GM19328 (cell line): ENCODE data around the gene GCNT2.
"Not testable (repeated sequence)": the region's sequence is repeated elsewhere in the genome, so short reads cannot be mapped to it uniquely, and the experiment has no call there.

Experiments used
- ATAC-seq: cut with Tn5 transposase; IDR thresholded peaks from one replicate; pipeline ENCODE4 v1.9.1; 2021; ENCODE audit warnings: mild to moderate bottlenecking, moderate library complexity; ENCODE audit not compliant: unreplicated experiment

The GCNT2 gene

GRCh38 chr6:10521104-10521808 lies at the start of gene GCNT2:
Gene GCNT2 (plus strand): TSS chr6:10521351. CDS start chr6:10528912, 7,561 bp downstream.
- ATAC-seq, result no peak

GRCh38 chr6:10472634-10473033 lies 48.5 kb upstream of the GCNT2 start:
- ATAC-seq, result no peak

DNA sequence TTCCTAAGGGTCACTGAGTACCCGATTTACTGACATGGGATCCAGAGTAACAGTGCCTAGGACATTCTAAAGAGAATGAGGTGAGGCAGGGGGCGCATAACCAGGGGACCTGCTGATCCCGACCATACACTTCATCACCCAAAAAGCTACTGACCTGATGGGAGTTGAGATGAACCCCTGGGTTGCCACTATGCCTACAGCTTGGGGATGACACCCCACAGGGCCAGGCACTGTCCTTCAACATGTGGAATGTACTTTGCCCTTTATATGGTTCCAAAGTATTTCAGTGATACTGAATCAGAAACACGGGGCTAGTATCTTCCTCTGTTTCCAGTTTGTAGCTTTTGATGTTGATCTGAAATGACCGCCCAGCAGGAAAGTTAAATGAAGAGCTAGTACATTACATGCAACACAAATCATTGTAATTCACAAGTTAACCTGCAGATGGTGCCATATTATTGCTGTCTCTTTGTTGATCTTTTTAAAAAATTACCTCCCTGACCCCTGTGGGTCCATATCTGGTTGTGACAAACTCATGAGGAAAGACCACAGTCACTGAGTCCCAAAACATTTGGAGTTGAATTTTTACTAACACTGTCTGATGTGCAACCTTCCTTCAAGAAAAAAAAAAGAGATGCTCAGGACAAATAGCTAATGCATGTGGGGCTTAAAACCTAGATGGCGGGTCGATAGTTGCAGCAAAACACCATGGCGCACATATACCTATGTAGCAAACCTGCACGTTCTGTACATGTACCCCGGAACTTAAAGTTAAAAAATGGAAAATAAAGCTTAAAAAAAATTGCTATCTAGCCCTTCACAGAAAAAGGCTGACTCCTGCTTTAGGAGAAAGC lies 42.7 kb upstream of the GCNT2 start:
- ATAC-seq, result no peak

DNA sequence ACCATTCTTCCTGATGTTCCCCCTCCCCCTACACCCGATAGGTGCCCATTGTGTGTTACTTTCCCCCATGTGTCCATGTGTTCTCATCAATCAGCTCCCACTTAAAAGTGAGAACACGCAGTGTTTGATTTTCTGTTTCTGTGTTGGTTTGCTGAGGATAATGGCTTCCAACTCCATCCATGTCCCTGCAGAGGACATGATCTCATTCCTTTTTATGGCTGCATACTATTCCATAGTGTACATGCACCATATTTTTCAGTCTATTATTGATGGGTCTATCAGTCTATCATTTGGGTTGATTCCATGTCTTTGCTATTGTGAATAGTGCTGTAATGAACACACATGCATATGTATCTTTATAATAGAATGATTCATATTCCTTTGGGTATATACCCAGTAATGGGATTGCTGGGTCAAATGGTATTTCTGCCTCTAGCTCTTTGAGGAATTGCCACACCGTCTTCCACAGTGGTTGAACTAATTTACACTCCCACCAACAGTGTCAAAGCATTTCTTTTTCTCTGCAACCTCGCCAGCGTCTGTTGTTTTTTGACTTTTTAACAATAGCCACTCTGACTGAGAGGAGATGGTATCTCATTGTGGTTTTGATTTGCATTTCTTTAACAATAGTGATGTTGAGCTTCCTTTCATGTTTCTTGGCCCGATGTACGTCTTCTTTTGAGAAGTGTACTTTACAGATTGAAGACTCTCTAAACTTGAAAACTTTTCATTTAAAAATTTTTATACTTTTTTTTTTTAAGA lies 41.0 kb upstream of the GCNT2 start:
- ATAC-seq, result no peak

DNA sequence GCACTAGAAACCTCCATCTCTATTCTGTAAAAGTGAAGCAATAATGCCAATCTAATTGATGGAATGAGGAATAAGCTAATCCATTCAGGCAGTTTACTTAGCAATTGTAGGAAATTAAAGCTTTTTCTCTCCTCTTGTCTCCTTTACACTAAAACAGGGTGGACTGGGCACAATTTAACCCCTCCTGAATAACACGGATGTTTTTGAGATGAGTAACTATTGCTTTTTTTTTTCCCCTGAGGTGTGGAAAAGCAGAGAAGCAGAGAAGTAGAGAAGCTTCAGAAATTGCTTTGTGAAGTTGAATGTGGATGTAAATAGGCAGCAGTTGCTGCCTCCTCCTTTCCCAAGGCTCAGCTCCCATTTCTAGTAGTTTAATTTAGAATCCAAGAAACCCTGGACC lies 40.0 kb upstream of the GCNT2 start:
- ATAC-seq, result no peak

DNA sequence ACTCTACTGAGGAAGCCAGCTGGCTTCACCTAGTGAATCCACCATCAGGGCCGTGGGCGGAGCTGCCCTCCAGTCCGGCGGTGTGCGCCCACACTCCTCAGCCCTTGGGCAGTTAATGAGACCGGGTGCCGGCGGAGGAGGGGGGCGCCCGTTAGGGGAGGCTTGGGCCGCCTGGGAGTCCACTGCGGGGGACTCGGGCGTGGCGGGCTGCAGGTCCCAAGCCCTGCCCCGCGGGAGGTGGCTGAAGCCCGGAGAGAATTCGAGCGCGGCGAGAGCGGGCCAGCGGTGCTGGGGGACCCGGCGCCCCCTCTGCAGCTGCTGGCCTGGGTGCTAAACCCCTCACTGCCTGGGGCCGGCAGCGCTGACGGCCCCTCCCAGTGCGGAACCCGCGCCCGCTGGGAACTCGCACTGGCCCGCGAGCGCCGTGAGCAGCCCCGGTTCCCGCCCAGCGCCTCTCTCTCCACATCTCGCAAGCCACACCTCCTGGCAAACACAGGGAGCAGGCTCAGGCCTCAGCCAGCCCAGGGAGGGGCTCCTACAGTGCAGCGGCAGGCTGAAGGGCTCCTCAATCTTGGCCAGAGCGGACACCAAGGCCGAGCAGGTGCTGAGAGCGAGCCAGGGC lies 38.4 kb upstream of the GCNT2 start:
- ATAC-seq, result no peak

- ATAC-seq, result no peak
Observed at GRCh38 chr6:10484912-10485311, 36.2 kb upstream of the GCNT2 start.

GRCh38 chr6:10485406-10485805 lies 35.7 kb upstream of the GCNT2 start:
- ATAC-seq, result no peak

GRCh38 chr6:10486215-10486614 lies 34.9 kb upstream of the GCNT2 start:
- ATAC-seq, result no peak

DNA sequence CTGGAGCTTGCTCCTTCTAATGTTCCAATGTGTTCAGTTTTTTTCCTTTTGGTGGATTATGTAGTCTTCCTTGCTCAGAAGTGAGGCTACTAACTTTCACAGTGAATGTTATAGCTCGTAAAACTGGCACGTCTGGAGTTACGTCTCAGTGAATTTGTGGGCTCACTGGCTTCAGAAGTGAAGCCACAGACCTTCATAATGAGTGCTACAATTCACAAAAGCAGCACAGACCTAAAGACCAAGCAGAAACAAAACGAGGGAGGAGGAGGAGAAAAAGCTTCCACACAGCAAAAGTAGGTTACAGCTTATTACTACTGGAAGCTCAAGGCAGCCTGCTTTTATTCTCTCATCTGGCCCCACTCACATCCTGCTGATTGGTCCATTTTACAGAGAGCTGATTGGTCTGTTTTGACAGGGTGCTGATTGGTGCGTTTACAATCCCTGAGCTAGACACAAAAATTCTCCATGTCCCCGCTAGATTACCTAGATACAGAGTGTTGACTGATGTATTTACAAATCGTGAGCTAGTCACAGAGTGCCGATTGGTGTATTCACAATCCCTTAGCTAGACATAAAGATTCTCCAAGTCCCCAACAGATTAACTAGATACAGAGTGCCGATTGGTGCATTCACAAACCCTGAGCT lies 34.1 kb upstream of the GCNT2 start:
- not testable (repeated sequence) for ATAC-seq

DNA sequence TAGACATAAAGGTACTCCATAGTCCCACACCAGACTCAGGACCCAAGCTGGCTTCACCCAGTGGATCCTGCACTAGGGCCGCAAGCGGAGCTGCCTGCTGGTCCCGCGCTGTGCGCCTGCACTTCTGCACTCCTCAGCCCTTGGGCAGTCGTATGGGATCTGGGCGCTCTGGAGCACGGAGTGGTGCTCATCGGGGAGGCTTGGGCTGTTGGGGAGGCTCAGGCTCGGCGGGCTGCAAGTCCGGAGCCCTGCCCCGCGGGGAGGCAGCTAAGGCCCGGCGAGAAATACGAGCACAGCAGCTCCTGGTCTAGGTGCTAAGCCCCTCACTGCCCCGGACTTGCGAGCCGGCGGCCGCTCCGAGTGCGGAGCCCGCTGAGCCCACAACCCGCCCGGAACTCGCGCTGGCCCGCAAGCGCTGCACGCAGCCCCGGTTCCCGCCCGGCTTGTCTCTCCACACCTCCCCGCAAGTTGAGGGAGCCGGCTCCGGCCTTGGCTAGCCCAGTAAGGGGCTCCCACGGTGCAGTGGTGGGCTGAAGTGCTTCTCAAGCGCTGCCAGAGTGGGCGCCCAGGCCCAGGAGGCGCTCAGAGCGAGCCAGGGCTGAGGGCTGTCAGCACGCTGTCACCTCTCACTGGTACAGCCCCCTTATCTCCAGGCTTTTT lies 33.4 kb upstream of the GCNT2 start:
- ATAC-seq, result no peak

- no peak for ATAC-seq
Observed at GRCh38 chr6:10491463-10491862, 29.7 kb upstream of the GCNT2 start.

- not testable (repeated sequence) for ATAC-seq
Observed at GRCh38 chr6:10491905-10492304, 29.2 kb upstream of the GCNT2 start.

DNA sequence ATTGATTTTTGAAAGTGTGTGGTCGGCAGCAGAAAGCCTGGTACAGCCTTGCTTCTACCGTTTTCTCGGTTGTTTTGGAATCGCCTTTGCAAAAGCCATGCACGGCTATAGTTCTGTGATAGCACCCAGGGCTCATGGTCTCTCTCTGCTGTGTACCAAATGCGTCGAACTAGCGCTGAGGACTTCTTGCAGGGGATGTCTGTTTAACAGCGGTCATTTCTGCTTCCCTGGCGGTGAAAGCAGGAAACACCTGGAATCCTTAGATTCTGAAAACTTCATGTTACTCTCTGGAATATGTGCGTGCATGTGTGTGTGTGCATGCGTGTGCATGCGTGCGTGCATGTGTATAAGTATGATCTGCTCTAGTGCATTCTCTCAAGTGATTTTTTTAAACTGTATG lies 26.1 kb upstream of the GCNT2 start:
- no peak for ATAC-seq

DNA sequence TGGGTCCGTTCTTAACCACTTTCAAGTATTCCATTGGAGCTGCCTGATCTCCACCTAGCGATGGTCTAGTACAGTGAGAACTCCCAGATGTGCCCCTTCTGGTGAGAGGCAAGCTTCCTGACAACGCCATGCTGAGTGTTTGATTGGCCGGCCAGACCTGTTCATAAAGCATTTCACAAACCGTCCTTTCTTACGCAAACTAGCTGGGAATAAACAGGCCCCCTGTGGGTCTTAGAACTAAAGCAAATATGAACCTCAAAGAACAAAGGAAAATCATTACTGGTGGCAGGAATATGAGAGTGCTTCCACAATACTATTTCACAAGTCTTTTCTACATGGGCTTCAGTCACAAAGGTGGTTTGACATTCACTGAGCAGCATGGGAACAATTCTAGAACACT lies 15.6 kb upstream of the GCNT2 start:
- ATAC-seq, result no peak

GRCh38 chr6:10507298-10507697 lies 13.9 kb upstream of the GCNT2 start:
- ATAC-seq, result no peak

- ATAC-seq, result no peak
Observed at GRCh38 chr6:10507715-10508114, 13.4 kb upstream of the GCNT2 start.

DNA sequence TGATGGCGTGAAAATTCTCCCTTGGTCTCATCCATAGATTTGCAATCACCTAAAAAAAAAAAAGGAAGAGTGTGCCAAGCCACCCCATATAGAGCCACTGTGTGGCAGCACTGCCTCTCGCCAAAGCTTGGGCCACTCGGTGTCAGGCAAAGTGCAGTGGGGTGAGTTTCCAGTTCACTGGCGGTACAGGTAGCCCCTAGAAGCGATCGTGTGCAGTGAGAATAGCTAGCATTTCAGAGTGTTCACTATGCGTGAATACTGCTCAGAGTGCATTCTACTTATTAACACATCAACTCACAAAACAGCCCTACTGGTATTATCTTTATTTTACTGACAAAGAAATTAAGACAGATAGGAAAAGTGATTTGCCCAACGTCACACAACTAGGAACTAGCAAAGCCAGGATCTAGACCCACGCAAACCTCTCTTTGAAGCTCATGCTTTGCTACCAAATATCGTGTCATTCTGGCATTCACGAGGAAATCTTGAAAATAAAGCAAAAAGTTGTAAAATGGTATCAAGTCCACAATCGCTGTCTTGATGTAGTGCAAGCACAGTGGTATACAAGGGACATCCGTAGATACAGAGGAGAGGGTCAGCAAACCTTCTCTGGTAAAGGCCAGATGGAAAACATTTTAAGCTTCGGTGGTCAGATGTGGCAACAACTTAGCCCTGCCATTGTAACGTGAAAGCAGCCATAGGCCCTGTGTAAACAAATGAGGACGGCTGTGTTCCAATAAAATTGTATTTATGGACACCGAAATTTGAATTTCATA lies 10.4 kb upstream of the GCNT2 start:
- ATAC-seq, result peak; percentile 95

GRCh38 chr6:10511477-10511876 lies 9.7 kb upstream of the GCNT2 start:
- no peak for ATAC-seq
